G401 (cell line): ENCODE data around the gene PIGM. TPM values are rescaled to one million over a fixed set of nuclear protein-coding genes. Genes with fewer than 3 reads are reported as not detected.
A peak's percentile ranks its signal among the peaks of the same experiment; 100 is the strongest.

Experiments
- DNase-seq: peaks from one replicate; pipeline ENCODE4 v3.0.0-alpha.2; 2015; ENCODE audit warnings: low spot score
- in situ Hi-C: cut with HindIII; loops from 2 replicates; pipeline ENCODE4 v1.10.0; 2016; ENCODE audit warnings: low sequenced_read_pairs, mixed read lengths
- total RNA-seq: library from RNA; depleted of rRNA; stranded (reverse); fragments of >200 nt; shearing (Covaris generic); gene quantifications from 2 replicates; pipeline ENCODE4 v1.2.3, GENCODE V29; 2014; rRNA removed

Gene PIGM
- 2.5 and 3.2 TPM in 2 replicates for total RNA-seq

DNA sequence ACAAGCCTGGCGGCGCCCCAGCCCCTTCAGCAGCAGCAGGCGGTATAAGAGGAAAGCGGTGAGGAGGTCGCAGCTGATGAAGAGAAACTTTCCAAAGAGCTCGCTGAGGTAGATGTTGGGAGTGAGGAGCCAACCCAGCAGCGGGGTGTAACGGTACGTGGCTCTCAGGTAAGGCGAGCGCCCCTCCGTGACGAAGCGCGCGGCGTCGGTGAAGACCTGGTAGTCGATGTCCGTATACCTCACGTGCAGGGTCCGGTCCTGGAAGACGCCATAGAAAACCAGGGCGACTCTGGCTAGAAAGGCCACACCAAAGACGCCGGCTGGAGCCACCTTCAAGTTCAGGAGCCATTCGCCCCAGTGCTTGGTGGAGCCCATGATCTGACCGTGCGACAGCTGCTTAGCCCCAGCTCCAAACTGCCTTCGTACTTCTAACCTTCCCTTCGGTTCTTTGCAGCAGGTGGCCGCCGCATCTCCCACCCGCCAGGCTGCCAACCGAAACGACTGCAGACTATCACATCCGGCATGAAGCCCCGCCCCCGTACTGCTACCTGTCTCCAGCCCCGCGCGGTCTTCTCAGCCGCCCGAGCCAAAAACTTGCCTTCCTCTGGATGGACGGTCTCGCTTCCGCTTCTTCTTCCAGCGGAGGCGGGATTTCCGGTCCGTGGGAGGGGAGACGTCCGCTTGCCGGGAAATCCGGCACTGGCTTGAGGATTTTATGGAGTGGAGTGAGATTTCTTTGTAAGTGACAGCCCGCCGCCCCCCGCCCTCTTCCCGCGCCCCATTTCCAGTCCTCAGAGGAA lies at the start of gene PIGM:
Gene PIGM, minus strand, starts transcription at position 626 of the 800 bp plus-strand sequence. Its CDS starts 251 bp downstream, at position 375.
- DNase-seq, result peak; percentile 97
- in situ Hi-C loops, result no loop called here

- peak; percentile 100 for DNase-seq
- in situ Hi-C loops, result no loop called here
Observed at GRCh38 chr1:160081261-160081936, 49.6 kb upstream of the PIGM start, which contains the start of gene KCNJ9. Gene KCNJ9, plus strand, starts transcription at chr1:160081538. Its CDS starts 2,493 bp downstream, at chr1:160084031.

DNA sequence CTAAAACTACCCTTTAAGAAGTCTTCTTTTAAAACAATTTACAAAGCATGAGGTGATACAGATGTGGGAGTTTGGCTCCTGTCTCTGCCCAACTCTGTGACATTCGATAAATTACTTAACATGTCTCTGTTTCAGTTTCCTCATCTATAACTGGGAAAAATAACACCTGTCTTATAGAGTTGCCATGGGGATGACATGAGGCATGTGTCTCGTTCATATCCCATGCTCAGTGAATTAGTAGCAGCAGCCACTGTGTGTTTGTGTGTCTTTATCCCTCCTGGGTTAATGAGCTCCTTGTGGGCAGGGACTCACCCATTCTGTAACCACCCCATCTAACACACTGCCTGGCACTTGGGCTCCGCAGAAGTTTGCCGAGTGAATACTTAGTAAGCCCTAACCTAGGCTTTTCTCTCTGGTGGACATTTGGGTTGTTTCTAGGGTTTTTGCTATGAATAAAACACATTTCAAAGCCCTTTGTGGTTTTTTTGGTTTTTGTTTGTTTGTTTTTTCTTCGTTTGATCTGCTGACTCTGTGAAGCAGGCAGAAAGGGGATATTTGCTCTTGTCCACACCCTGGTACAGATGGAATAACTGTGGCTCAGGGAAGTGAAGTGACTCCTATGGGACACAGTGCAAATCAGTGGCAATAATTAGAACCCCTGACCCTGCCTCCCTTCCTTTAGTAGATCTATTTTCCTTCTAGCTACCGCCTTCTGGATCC lies 48.8 kb upstream of the PIGM start:
- no peak for DNase-seq
- in situ Hi-C loops, result no loop called here

- no peak for DNase-seq
- in situ Hi-C loops, result no loop called here
Observed at GRCh38 chr1:160079448-160079847, 47.7 kb upstream of the PIGM start.

- in situ Hi-C loops, result no loop called here
- no peak for DNase-seq
Observed at GRCh38 chr1:160078512-160079195, 46.9 kb upstream of the PIGM start.

DNA sequence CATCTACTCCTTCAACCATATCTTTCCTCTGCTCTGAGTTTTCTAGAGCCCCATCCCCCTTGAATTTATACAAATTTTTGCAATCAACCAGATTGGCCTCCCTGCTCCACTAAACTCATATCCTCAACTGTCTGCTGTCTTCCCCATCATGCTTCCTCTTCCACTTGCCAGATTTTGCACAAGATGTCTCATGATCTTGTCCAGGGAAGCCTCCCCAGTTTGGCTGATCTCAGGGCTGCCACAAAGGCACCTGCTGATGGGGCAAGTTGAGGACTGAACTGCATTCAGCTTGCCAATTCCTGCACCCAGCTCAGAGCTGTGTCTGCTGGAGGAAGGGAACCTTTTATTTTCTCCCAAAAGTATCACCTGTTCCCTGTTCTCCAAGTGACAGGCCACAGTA lies 45.7 kb upstream of the PIGM start:
- in situ Hi-C loops, result no loop called here

DNA sequence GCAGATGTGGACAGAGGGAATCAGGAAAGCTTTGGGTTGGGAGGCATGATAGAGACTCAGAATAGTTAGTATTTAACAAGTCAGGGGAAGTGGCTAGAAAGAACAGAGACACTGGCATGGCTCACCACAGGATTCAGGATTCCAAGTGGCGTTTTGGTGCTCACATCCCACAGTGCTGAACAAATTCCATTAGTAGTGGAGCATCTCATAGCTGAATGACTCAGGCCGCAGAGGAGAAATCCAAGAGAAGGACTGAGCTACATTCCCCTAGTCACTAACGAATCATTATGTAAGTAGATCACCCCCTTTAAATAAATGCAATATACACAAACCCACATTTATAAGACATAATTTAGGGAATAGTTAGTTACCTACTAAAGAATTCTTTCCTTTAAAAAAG lies 44.5 kb upstream of the PIGM start:
- no peak for DNase-seq
- in situ Hi-C loops, result no loop called here

More for the DNA sequence above, 45.7 kb upstream of the PIGM start:
- no peak for DNase-seq

DNA sequence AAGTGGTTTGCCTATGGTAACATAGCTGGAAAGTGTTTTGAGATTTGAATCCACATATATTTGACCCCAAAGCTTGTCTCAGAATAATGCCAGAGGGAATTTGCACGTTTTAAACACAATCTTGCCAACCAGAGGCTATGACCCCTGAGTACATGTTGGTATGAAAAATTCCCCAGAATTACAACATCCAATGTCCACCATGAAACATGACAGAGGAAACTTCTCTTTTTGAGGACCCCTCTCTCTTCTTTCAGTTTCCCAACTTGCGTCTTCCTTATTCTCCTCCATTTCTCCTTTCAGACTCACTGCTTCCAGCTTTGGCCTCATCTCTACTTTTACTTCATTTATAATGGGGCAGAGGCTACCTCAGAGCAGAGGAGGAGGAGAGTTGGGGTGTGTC lies 44.0 kb upstream of the PIGM start:
- in situ Hi-C loops, result no loop called here
- no peak for DNase-seq

DNA sequence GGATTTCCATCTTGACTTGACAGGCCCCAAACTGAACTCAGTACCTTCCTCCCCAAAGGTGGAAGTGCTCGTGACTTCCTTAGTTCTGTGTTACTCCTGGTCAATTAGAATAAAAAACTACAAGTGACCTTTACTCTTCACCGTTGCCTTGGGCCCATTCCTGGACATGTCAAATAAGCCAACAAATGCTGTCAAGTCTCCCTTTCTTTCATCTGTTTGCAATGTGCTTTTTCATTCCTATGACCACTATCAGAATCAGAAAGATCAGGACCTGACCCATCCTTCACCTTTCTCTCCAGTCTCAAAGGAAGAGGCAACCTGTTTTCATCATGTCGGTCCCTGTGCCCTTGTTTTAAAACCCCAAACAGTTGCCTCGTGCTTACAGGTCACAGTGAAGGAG lies 43.1 kb upstream of the PIGM start:
- no peak for DNase-seq
- in situ Hi-C loops, result no loop called here

DNA sequence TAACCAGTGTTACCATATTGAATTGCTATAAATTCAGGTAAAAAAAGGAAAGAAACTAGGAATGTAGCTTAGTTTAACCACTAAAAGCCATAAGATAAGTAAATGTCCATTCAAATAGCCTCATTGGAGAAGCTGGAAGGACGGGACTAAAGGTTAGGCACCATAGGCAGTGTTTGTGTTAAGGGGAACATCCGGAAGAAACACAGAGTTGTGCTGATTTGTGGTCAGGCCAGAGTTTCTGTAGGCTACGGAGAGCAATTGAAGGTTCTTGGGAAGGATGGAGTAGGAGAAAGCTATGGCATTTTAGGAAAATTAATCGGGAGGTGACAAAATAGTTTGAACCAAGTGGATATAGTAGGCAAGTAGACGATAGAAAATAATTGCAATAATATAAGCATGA lies 39.5 kb upstream of the PIGM start:
- no peak for DNase-seq
- in situ Hi-C loops, result no loop called here

DNA sequence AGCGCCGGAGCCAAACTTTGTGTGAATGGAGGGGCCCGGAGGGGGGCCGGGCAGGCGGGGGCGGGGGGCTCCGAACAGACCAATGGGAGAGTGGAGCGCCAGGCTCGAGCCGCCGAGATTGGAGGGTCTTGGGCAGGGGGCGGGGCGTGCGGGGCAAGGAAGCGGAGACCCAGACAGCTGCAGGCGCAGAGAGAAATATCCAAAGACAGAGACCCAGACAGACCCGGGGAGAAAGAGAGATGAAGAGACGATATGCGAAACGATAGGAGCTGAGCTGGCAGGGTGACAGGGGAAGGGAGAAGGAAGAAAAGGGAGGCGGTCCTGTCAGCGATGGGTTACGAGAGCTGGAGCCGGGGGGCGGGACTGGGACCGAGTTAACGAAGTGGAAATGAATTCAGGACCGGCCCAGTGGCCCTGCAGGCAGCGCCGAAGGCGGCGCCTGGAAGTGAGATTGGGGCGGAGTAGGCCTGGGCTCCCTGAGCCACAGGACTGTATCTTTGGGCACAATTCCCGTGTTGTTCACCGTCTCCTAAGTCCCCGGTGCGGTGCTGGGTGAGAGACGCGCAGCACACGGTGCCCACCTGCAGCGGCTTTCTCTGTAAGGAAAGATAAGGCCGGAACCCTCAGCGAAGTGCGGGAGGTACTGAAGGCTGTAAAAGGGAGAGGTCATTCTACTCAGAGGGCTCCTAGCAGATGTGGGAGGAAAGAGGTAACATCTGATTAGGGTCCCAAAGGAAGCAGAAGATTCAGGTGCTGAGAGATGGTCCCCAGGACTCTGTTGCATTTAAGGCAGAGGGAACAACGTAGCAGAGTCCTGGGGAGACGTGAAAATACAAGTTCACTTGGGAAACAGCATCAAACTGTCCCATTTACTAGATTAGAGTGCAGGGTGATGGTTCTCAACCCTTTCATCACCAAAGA lies 38.7 kb upstream of the PIGM start:
- DNase-seq, result peak; percentile 85
- in situ Hi-C loops, result no loop called here

GRCh38 chr1:160069460-160070231 lies 37.9 kb upstream of the PIGM start, which contains the start of gene KCNJ10:
Gene KCNJ10, minus strand, starts transcription at chr1:160070160. Its CDS starts 27,628 bp downstream, at chr1:160042532.
- DNase-seq, result no peak
- in situ Hi-C loops, result no loop called here

DNA sequence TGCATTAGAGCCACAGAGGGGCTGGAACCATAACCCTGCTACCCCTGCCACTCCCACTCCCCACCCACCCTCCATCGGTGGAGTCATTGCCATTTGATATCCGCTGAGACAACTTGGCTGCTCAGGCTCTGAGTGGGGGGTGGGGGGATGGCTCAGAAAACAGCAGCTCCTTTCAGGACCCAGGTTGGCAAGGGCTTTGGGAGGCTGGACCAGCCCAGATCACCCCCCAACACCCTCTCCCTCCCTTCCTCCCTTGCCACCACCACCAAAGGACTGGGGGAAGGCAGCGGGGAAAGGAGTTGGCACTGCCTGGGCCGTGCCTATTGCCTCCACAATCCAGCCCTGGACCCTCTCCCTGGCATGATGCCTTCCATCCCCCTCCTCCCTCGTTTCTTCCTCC lies 36.4 kb upstream of the PIGM start:
- peak; percentile 38 for DNase-seq
- in situ Hi-C loops, result no loop called here

DNA sequence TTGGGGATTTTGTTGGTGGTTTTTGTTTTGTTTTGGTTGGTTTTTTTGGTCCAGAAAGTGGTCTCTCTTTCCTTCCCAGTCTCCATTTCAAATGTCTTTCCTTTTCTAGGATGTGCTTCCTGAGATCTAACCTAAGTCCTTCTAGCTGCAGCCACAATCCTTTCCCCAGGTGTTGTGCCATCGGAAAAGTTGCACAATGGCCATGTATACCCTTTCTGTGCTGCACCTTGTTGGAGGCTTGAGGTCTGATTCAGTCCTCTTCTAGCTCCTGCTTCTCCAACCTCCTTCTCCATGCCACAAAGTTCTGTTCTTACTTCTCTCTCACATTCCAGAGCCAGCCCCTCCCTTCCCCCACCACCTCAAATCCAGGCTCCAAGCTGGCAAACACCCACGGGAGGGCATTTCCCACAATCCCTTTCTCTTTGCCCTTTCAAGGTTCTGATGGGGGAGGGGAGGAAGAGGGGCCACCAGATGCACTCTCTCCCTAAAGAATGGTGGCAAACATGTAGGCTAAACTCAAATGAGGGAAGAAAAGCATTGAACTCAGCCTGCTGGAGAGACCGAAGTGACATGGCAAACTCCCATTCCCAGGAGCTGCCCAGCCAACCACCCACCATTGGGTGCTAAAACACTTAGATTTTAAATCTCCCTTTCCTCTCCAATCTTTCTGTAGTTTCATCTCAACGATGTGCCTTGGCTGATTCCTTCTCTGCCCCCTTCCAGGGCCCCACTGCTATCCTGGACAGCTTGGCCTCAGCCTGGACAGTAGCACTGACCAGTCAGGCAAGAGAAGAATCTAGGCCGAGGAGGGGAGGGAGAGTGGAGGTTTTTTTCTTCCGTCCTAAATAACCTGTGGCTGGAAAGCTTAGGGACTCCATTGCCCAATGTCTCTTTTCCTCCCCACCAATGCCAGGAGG lies 35.3 kb upstream of the PIGM start:
- in situ Hi-C loops, result no loop called here

DNA sequence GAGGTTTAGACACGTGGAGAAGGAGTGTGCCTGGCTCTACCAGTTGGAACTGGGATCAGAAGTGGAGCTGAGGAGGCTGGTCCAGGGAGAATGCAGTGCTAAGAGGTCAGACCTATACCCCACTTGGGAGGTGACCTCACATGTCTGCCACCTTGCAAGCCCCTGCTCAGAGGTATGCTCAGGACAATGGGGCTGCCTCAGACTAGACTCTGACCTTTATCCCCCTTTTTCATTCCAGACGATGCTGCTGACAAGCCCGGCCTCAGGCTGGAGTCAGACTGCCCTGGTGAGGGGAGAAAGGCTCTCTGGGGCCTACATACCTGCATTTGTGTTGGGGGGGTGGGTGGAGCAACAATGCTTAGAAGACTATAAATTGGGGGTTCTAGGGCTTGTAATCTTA lies 33.0 kb upstream of the PIGM start:
- in situ Hi-C loops, result no loop called here
- DNase-seq, result no peak

More for the DNA sequence above, 35.3 kb upstream of the PIGM start:
- DNase-seq, result no peak

DNA sequence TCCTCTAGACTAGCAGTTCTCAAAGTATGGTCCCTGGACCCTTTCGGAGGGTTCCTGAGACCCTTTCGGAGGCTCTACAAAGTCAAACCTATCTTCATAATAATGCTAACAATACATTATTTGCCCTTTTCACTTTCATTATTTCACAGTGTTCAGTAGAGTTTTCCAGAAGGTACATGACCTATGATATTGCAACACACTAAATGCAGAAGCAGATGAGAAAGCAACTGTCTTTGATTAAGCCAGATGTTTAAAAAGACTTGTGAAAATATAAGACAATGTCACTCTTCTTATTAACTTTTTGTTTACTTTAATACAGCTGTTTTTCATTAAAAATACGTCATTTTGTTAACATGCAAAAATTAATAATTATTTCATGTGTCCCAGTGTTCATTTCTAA lies 32.4 kb upstream of the PIGM start:
- in situ Hi-C loops, result no loop called here
- DNase-seq, result no peak

GRCh38 chr1:160063176-160063575 lies 31.4 kb upstream of the PIGM start:
- in situ Hi-C loops, result no loop called here
- no peak for DNase-seq
